HG03139 (cell line): ENCODE measurements around the gene HOMER1.

Experiments
- ATAC-seq: cut with Tn5 transposase; IDR thresholded peaks from one replicate; pipeline ENCODE4 v1.9.1; 2021; ENCODE audit not compliant: unreplicated experiment

Gene HOMER1

GRCh38 chr5:79491690-79492317 is 22.1 kb downstream of the HOMER1 start:
- no peak for ATAC-seq

DNA sequence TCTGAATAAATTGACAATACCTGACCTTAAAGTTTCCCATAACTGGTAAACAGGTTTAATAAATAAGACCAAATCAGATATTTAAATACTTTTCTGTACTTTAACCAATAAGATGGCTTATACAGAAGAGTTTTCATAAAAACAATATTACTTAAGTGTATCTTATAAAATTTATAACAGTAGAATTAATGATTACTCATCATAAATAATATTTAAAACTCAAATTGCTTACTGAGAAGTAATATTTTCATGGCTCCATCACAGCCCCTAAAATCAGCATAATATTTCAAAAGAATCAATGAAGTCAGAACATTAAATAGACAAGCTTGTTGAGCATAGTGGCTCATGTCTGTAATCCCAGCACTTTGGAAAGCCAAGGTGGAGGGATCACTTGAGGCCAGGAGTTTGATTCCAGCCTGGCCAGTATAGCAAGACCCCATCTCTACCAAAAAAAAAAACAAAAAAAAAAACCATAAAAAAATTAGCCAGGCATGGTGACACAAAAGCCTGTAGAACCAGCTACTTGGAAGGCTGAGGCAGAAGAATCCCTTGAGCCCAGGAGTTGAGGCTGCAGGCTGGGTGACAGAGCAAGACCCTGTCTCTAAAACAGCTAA is 23.5 kb downstream of the HOMER1 start:
- no peak for ATAC-seq

- ATAC-seq: no peak
These were observed 24.2 kb downstream of the HOMER1 start for GRCh38 chr5:79489773-79490172.

DNA sequence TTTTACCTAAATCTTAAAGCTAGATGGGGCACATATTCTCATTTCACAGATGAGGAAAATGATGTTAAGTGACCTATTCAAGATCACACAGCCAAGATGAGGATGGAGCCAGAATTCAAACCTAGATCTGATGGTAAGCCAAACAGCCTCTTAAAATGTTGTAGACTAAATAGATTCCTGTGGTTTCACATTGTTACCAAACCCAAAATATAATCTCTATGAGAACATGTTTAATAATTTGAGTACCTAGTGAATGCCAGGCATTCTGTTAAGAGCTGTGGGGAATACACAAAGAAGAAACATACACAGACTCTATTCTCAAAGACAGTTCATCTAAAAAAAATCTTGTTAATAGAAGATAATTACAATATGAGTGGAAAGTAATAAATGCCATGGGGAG is 25.2 kb downstream of the HOMER1 start:
- no peak for ATAC-seq

DNA sequence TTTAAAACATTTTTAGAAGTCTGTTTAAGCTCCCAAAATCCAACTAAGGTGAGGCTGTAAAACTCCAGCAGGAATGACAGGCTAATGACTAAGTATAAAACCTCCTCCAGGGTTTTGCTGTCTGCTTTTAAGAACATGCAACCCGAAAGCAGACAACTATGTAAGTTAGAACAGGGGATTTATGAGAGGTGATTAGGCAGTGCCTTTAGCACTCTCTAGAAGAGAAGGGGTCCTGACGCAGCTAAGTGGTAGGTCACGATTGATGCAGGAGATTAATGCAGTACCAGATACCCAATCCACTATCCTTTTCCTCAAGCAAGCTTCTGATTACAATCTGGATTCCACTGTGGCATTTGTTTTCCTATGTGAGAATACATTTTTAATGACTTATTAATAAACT is 25.9 kb downstream of the HOMER1 start:
- ATAC-seq: no peak

- ATAC-seq: no peak
These were observed 26.7 kb downstream of the HOMER1 start for GRCh38 chr5:79487251-79487650.

GRCh38 chr5:79486116-79486515 is 27.8 kb downstream of the HOMER1 start:
- no peak for ATAC-seq

GRCh38 chr5:79484731-79485130 is 29.2 kb downstream of the HOMER1 start:
- no peak for ATAC-seq

DNA sequence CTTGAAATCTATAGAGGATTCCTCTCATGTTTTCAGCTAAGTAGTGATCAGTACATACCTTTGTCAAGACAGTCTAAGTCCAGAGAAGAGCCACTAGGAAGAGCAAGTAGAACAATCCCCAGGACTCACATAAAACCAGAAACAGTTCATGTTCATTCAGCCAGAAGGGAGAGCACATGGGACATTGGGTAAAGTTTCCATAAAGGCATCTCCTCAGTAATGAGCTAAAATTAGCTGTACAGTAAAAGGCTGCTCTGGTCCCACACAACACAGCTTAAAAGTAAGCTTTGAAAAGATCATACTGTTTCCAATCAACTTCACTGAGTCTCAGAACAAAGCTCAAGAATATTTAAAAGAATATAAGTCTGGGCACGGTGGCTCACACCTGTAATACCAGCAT is 32.4 kb downstream of the HOMER1 start:
- no peak for ATAC-seq

DNA sequence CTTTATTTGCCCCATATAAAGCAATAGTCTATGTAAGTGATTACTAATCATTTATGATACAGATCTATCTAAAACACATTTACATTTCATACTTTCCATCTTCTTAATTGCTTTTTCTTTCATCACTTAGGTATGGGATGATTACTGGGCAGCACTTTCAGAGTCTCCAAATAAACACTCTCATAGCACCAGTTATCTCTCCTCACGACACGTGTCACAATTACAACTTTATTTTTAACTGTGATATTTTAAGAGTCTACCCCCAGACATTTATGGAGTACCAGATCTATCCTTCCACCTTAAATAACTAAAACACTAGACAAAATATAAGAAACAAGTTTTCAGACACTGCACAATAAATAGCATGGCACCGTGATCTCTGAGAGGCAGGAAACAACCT is 32.9 kb downstream of the HOMER1 start:
- ATAC-seq: no peak

DNA sequence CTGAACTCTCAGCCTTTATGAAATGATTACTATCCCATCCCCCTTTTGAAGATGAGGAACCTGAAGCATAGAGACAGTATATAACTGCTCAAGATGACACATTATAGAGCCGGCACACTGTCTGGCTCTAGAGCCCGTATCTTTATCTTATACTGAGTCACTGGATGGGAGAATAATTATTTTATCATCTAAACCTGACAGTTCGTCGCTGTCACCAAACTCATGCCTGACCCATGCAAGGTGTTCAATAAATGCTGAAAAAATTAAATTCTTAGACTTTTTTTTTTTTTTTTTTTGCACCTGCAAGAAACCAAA is 38.8 kb downstream of the HOMER1 start:
- ATAC-seq: no peak

GRCh38 chr5:79474367-79475151 is 39.4 kb downstream of the HOMER1 start:
- ATAC-seq: no peak

GRCh38 chr5:79471556-79471955 is 42.4 kb downstream of the HOMER1 start:
- no peak for ATAC-seq

DNA sequence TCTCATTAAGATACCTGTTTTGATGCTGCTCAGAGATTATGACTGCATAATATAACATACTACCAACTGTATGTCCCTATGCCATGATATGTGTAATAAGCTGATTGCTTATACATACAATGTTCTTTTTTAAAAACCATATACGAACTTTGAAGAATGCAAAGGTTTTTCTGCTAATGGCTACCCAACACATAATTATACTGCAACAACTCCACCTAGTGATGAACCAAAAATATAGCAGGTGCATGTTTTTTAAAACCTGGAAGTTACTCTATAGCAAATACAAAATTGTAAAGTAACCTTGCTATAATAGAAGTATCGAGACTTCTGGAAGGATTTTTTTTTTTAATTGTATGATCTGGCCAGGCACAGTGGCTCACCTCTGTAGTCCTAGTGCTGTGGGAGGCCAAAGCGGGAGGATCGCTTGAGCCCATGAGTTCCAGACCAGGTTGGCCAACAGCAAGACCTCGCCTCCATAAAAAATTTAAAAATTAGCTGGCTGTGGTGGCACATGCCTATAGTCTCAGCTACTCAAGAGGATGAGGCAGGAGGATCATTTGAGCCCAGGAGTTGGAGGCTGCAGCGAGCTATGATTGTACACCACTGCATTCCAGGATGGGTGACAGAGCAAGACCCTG is 49.1 kb downstream of the HOMER1 start:
- no peak for ATAC-seq

- ATAC-seq: no peak
These were observed 49.7 kb downstream of the HOMER1 start for GRCh38 chr5:79464278-79464677.

GRCh38 chr5:79459626-79460025 is 54.3 kb downstream of the HOMER1 start:
- no peak for ATAC-seq

GRCh38 chr5:79456890-79457583 is 56.9 kb downstream of the HOMER1 start:
- ATAC-seq: no peak

- ATAC-seq: no peak
These were observed 57.5 kb downstream of the HOMER1 start for GRCh38 chr5:79456400-79456799.

DNA sequence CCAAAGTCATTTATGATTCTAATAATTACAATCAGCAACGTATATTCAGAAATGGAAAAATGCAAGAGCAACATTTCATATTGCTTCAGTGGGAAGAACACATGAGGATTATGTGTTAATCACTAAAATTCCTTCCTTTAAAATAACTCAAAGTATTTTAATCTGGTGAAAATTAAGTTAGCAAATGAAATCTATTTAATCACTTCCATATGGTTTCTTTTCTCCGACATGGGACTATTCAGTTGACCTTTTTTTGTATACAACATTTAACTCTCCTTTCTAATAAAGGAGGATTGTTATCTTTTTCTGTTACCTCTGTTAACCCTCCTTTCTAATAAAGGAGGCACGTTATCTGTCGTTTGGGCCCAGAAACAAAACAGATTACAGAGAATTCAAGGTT is 59.9 kb downstream of the HOMER1 start:
- ATAC-seq: no peak

DNA sequence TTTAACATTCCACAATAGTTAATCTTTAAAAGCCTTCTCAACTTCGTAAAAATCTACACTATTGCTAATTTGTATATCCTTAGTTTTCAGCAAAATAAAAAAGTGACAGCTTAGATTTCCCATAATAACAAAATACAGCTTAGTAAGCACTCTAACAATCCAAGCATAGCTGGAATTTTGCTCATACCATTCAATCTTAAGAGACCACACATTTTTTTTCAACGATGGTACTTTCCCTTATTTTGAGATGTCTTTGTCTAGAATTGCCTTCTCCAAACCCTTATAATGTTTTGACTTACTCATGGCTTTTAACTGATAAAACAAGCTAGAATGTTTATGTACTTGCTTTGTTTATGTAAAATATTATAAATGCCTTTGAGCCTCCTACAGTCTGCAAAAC is 65.6 kb downstream of the HOMER1 start:
- no peak for ATAC-seq

GRCh38 chr5:79436821-79437220 is 77.1 kb downstream of the HOMER1 start:
- ATAC-seq: no peak
